RWPE1 (cell line): ENCODE data around the gene ETV2.
"Not testable (repeated sequence)": the region's sequence is repeated elsewhere in the genome, so short reads cannot be mapped to it uniquely, and the experiment has no call there.

Experiments used
- CTCF ChIA-PET: fragments of 350-600 bp; sonication (Branson Sonifier 250); formaldehyde crosslinking; extraction: SDS; loops from one replicate; lab custom pipeline; 2021; lab: Yijun Ruan, JAX
- POLR2A ChIA-PET: fragments of 400-600 bp; formaldehyde crosslinking; extraction: SDS; loops from one replicate; lab custom pipeline; 2020; ENCODE audit warnings: antibody characterized with exemption; ENCODE audit not compliant: low non-redundant PET; lab: Yijun Ruan, JAX
- DNase-seq: peaks from one replicate; pipeline ENCODE4 v3.0.0; 2012; ENCODE audit warnings: low spot score
- H3K27ac ChIP-seq: fragments of 450-650 bp; 2 replicates; pipeline ENCODE4 v1.5.1; 2017
- TF ChIP-seq, protein P1 (sequence below): fragments of 450-650 bp; conservative IDR thresholded peaks from 2 replicates; pipeline ENCODE4 v1.5.1; 2017; ENCODE audit warnings: low read depth, mild to moderate bottlenecking

Gene ETV2

DNA sequence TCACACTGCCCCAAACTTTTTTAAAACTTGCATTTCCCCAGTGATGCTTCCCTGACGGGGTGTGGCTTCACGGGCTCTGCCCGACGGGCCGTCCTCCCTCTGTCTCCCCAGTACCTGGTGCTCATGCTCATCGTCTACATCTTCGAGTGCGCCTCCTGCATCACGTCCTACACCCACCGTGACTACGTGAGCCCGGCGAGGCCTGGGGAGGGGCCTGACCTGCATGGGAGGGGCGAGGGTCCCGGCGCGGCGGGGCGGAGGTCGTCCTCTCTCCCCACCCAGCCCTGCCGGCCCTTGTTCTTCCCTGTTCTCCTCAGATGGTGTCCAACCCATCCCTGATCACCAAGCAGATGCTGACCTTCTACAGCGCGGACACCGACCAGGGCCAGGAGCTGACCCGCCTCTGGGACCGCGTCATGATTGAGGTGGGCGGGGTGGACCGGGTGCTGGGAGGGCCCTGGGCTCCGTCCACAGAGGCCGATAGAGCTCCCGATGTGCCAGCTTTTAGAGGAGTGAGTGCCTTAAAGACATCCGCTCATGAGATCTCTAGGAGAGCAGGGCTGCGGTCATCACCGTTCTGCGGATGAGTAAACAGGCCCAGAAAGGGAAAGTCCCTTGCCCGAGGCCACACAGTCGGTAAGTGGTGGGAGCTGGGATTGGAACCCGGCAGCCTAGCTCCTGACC lies 31.7 kb downstream of the ETV2 start:
- POLR2A ChIA-PET: no interaction called here
- CTCF ChIA-PET: interaction anchor here (0.6 to 1.0 kb wide), 2 partner anchors 20 to 147 kb away, joined by 4 to 5 read pairs; no protein-coding TSS in a partner anchor
- peak; percentile 26 for DNase-seq

GRCh38 chr19:35675589-35676140 lies 34.1 kb downstream of the ETV2 start:
- DNase-seq: no peak
- CTCF ChIA-PET: interaction anchor here (0.7 kb wide), 1 partner anchor 133 kb away, joined by 9 read pairs; no protein-coding TSS in a partner anchor
- H3K27ac ChIP-seq: no peak overlapping the region
- POLR2A ChIA-PET: interaction anchor here (0.6 kb wide), 1 partner anchor 27 kb away, joined by 3 read pairs; no protein-coding TSS in a partner anchor
- TF ChIP-seq, protein P1, sequence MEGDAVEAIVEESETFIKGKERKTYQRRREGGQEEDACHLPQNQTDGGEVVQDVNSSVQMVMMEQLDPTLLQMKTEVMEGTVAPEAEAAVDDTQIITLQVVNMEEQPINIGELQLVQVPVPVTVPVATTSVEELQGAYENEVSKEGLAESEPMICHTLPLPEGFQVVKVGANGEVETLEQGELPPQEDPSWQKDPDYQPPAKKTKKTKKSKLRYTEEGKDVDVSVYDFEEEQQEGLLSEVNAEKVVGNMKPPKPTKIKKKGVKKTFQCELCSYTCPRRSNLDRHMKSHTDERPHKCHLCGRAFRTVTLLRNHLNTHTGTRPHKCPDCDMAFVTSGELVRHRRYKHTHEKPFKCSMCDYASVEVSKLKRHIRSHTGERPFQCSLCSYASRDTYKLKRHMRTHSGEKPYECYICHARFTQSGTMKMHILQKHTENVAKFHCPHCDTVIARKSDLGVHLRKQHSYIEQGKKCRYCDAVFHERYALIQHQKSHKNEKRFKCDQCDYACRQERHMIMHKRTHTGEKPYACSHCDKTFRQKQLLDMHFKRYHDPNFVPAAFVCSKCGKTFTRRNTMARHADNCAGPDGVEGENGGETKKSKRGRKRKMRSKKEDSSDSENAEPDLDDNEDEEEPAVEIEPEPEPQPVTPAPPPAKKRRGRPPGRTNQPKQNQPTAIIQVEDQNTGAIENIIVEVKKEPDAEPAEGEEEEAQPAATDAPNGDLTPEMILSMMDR: no peak

More for the DNA sequence above, 31.7 kb downstream of the ETV2 start:
- TF ChIP-seq, protein P1: no peak
- H3K27ac ChIP-seq: no peak overlapping the region

- CTCF ChIA-PET: no interaction called here
- POLR2A ChIA-PET: interaction anchor here (0.6 kb wide), 1 partner anchor 286 kb away, joined by 4 read pairs; no protein-coding TSS in a partner anchor
- TF ChIP-seq, protein P1: no peak
- no peak for DNase-seq
- no peak overlapping the region for H3K27ac ChIP-seq
These were observed 48.3 kb downstream of the ETV2 start for GRCh38 chr19:35689836-35690235.

GRCh38 chr19:35691106-35691505 lies 49.6 kb downstream of the ETV2 start:
- CTCF ChIA-PET, DNase-seq, POLR2A ChIA-PET, H3K27ac ChIP-seq: not testable (repeated sequence)

DNA sequence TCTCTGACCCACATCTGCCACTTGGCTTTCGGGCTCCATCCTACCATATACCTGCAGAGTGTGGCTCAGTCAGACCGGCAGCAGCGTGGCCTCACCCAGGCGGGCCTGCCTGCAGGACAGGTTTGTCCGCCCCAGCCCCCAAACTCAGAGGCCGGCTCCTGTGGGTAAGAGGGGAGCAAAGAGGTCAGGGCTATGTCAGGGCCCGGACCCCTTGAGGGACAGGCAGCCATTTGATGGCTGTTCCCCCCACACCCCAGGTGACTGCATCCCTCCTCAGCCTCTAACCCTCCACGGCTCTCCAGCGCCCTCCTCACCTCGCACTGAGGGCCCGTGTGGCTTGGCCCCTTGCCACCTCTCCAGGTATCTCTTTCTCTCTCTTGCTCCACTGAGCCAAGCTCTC lies 50.5 kb downstream of the ETV2 start:
- no peak overlapping the region for H3K27ac ChIP-seq
- TF ChIP-seq, protein P1: no peak
- ChIA-PET POLR2A (no interaction called here), CTCF (interaction anchor here (0.6 kb wide), 1 partner anchor 181 kb away, joined by 3 read pairs; no protein-coding TSS in a partner anchor)
- no peak for DNase-seq

- POLR2A ChIA-PET: no interaction called here
- no peak overlapping the region for H3K27ac ChIP-seq
- DNase-seq: no peak
- TF ChIP-seq, protein P1: no peak
- CTCF ChIA-PET: interaction anchor here (0.6 to 0.9 kb wide), 5 partner anchors 20 to 247 kb away, joined by 3 to 5 read pairs (median 3); no protein-coding TSS in a partner anchor
These were observed 51.9 kb downstream of the ETV2 start for GRCh38 chr19:35693422-35693821.
